Medulla oblongata (tissue), 1 donor: ENCODE data around the gene SFRP5.

ENCODE experiments used
- DNase-seq: peaks from one replicate; pipeline ENCODE4 v3.0.0-alpha.2; 2015; ENCODE audit errors: extremely low spot score

The SFRP5 gene

GRCh38 chr10:97765201-97765600 lies 6.6 kb downstream of the SFRP5 start:
- no peak for DNase-seq

- no peak for DNase-seq
Observed at GRCh38 chr10:97764519-97764931, 7.3 kb downstream of the SFRP5 start.

- no peak for DNase-seq
Observed at GRCh38 chr10:97763947-97764346, 7.9 kb downstream of the SFRP5 start.

- no peak for DNase-seq
Observed at GRCh38 chr10:97763411-97763810, 8.4 kb downstream of the SFRP5 start.

GRCh38 chr10:97762816-97763215 lies 9.0 kb downstream of the SFRP5 start:
- DNase-seq = peak; percentile 13

- no peak for DNase-seq
Observed at GRCh38 chr10:97762056-97762455, 9.7 kb downstream of the SFRP5 start.

GRCh38 chr10:97761331-97761865 lies 10.4 kb downstream of the SFRP5 start:
- DNase-seq = no peak

- DNase-seq = peak; percentile 21
Observed at GRCh38 chr10:97760461-97761257, 11.1 kb downstream of the SFRP5 start.

- no peak for DNase-seq
Observed at GRCh38 chr10:97759946-97760345, 11.9 kb downstream of the SFRP5 start.

- DNase-seq = peak; percentile 81
Observed at GRCh38 chr10:97759158-97759887, 12.5 kb downstream of the SFRP5 start.

- DNase-seq = no peak
Observed at GRCh38 chr10:97757471-97757870, 14.3 kb downstream of the SFRP5 start.

- no peak for DNase-seq
Observed at GRCh38 chr10:97755718-97756117, 16.1 kb downstream of the SFRP5 start.

- DNase-seq = no peak
Observed at GRCh38 chr10:97754726-97755125, 17.1 kb downstream of the SFRP5 start.

- no peak for DNase-seq
Observed at GRCh38 chr10:97752956-97753355, 18.8 kb downstream of the SFRP5 start.

- no peak for DNase-seq
Observed at GRCh38 chr10:97748116-97748515, 23.7 kb downstream of the SFRP5 start.

GRCh38 chr10:97747573-97747972 lies 24.2 kb downstream of the SFRP5 start:
- DNase-seq = no peak

- DNase-seq = no peak
Observed at GRCh38 chr10:97744405-97745035, 27.3 kb downstream of the SFRP5 start.

GRCh38 chr10:97743169-97743943 lies 28.4 kb downstream of the SFRP5 start:
- DNase-seq = no peak

GRCh38 chr10:97740613-97741012 lies 31.2 kb downstream of the SFRP5 start:
- DNase-seq = no peak

GRCh38 chr10:97738616-97739015 lies 33.2 kb downstream of the SFRP5 start:
- DNase-seq = no peak

- peak; percentile 11 for DNase-seq
Observed at GRCh38 chr10:97737770-97738265, 34.0 kb downstream of the SFRP5 start.
